Measurements from ENCODE around the gene NUMA1. TPM values are rescaled to one million over a fixed set of nuclear protein-coding genes. Genes with fewer than 3 reads are reported as not detected.

Gene NUMA1
- polyA plus RNA-seq, 10 donors = 135 to 197 (median 155) TPM

GRCh38 chr11:72002841-72003775 lies 77.2 kb downstream of the NUMA1 start:
- no peak for DNase-seq

GRCh38 chr11:72001834-72002591 lies 78.3 kb downstream of the NUMA1 start:
- DNase-seq = peak in 1 of 3 donors; percentile 78

GRCh38 chr11:72001285-72001684 lies 79.1 kb downstream of the NUMA1 start:
- DNase-seq = no peak

GRCh38 chr11:72000202-72000867 lies 80.0 kb downstream of the NUMA1 start:
- DNase-seq = no peak

- DNase-seq = no peak
These were observed 80.5 kb downstream of the NUMA1 start for GRCh38 chr11:71999798-72000197.

- no peak for DNase-seq
These were observed 81.0 kb downstream of the NUMA1 start for GRCh38 chr11:71999362-71999761.

- DNase-seq = no peak
These were observed 81.6 kb downstream of the NUMA1 start, which contains the start of gene IL18BP for GRCh38 chr11:71998649-71999310. IL18BP (plus strand) TSS chr11:71998909; CDS start chr11:71999985, 1,076 bp downstream.

- DNase-seq = no peak
These were observed 82.3 kb downstream of the NUMA1 start for GRCh38 chr11:71998061-71998460.

GRCh38 chr11:71997594-71997993 lies 82.7 kb downstream of the NUMA1 start:
- no peak for DNase-seq

GRCh38 chr11:71996946-71997345 lies 83.4 kb downstream of the NUMA1 start:
- DNase-seq = no peak

GRCh38 chr11:71996517-71996916 lies 83.8 kb downstream of the NUMA1 start:
- no peak for DNase-seq

- no peak for DNase-seq
These were observed 84.5 kb downstream of the NUMA1 start for GRCh38 chr11:71995726-71996291.

GRCh38 chr11:71994786-71995185 lies 85.6 kb downstream of the NUMA1 start:
- no peak for DNase-seq

- no peak for DNase-seq
These were observed 88.1 kb downstream of the NUMA1 start for GRCh38 chr11:71992136-71992730.

GRCh38 chr11:71991494-71991893 lies 88.8 kb downstream of the NUMA1 start:
- no peak for DNase-seq

- DNase-seq = no peak
These were observed 89.6 kb downstream of the NUMA1 start for GRCh38 chr11:71990701-71991100.

- peak; percentile 60 to 68 (median 64) for DNase-seq
These were observed 92.3 kb downstream of the NUMA1 start for GRCh38 chr11:71988050-71988449.

- no peak for DNase-seq
These were observed 92.8 kb downstream of the NUMA1 start for GRCh38 chr11:71987521-71987920.

GRCh38 chr11:71986131-71986530 lies 94.2 kb downstream of the NUMA1 start:
- DNase-seq = no peak

- DNase-seq = no peak
These were observed 100.7 kb downstream of the NUMA1 start for GRCh38 chr11:71979602-71980001.

- no peak for DNase-seq
These were observed 101.2 kb downstream of the NUMA1 start for GRCh38 chr11:71979094-71979493.
